Measurements from ENCODE around the gene GIT2.
A peak's percentile ranks its signal among the peaks of the same experiment; 100 is the strongest.
"Not testable (repeated sequence)": the region's sequence is repeated elsewhere in the genome, so short reads cannot be mapped to it uniquely, and the experiment has no call there.

Gene GIT2

DNA sequence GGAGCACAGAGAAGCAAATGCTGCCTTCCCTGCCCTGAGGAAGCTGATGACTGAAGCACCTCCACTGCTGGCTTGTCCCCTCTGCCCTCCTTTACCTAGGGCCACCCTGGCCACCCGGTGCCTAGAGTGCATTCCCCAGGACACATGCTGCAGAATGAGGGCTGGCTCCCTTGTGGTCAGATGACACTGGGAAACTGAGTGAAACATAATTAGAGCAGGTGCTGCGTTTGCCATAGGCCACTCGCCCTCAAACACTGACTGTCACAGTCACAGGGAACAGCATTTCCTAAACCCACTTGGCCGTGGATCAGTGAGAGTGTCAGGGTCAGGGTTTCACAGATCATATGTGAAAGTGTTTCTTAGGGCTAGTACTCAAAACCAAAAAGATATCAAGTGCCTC is 80.1 kb downstream of the GIT2 start:
- DNase-seq, result no peak

DNA sequence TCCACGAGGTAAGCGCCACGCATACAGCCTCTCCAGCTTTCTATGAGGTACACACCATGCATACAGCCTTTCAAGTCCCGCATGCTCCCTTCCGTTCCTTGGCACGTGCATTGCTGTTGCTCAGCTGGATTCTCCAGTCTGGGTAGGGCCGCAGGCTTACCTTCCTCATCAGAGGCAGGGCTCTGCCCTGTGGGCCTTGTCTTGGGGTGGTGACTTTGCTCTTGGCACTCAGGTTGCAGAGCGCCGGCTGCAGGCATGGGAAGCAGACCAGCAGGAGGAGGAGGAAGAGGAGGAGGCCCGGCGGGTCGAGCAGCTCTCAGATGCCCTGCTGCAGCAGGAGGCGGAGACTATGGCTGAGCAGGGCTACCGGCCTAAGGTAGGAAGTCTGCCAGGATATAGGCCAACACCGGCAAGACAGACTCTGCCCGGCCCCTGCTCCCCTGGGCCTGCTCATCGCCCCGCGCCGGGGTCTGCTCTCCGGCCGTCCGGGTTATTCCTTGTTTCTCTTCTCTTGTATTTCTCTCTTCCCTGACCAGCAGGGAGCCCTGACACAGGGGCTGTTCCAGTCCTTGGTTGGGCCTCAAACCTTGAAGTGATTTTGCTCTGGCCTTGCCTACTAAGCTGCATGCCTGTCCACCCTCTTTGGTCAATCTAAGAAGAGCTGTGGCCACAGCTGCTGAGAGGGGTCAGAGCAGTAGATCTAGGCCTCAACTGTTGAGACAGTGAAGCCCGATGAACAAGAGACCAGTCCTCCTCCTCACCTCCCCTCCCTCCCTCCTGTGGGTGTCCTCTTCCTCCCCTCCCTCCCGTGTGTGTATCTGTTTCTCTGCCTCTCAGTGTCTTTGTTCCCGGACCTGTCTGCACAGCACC is 80.8 kb downstream of the GIT2 start:
- DNase-seq, result no peak

- DNase-seq, result no peak
These were observed 81.7 kb downstream of the GIT2 start for GRCh38 chr12:109914461-109914860.

- no peak for DNase-seq
These were observed 83.3 kb downstream of the GIT2 start for GRCh38 chr12:109912855-109913321.

DNA sequence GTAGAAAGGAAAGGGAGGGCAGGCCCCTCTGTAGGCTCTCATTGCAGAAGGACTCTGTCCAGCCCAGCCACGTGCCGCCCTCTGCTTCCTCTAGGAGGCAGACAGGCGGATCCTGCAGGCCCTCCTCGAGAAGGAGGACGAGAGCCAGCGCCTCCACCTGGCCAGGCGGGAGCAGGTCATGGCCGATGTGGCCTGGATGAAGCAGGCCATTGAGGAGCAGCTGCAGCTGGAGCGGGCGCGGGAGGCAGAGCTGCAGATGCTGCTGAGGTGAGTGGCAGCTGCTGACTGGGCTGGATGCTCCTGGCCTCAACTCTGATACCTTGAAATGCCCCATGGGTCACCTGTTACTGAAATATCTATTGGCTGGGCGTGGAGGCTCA is 85.2 kb downstream of the GIT2 start:
- no peak for DNase-seq

DNA sequence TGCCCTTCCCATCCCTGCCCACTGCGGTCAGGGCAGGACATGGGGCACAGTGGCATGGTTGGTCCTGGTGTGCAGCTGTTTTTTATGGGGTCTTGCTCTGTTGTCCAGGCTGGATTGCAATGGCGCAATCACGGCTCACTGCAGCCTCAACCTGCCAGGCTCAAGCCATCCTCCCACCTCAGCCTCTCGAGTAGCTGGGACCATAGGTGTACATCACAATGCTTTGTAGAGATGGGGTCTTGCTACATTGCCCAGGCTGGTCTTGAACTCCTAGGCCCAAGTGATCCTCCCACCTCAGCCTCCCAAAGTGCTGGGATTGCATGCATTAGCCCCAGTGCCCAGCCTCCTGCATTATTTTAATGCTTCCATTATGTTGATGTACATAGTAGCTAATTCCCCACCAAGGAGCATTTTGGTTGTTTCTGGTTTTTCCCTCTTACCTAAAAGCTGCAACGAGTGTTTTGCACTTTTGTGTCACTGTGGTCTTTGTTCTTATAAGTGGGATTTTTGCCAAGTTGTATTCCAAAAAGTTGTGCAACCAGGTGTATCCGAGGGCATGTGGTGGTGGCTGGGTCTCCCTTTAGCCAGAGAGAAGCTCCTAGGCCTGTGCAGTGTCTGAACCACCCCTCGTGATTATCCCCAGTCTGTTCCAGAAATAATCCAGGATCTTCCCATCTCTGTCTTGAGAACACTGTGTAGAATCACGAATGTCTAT is 85.8 kb downstream of the GIT2 start:
- DNase-seq, result no peak

DNA sequence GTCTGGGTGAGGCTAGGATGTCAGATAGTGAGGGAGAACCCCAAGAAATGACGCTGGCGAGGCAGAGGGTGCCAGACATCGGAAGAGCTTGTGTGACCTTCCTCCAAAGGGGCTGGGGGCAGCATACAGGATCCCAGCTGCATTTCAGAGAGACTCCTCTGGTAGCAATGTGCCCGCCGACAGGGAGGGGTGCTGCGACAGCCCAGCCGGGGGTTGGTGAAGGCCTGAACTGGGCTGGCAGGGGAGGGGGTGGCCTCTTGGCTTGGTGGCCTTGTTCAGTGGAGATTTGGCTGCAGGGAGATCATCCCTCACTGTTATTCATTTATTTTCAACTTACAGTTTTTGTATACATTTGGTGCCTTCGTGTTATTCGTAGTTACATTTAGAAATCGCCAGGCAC is 90.9 kb downstream of the GIT2 start:
- no peak for DNase-seq

- DNase-seq, result no peak
These were observed 93.2 kb downstream of the GIT2 start for GRCh38 chr12:109902891-109903418.

DNA sequence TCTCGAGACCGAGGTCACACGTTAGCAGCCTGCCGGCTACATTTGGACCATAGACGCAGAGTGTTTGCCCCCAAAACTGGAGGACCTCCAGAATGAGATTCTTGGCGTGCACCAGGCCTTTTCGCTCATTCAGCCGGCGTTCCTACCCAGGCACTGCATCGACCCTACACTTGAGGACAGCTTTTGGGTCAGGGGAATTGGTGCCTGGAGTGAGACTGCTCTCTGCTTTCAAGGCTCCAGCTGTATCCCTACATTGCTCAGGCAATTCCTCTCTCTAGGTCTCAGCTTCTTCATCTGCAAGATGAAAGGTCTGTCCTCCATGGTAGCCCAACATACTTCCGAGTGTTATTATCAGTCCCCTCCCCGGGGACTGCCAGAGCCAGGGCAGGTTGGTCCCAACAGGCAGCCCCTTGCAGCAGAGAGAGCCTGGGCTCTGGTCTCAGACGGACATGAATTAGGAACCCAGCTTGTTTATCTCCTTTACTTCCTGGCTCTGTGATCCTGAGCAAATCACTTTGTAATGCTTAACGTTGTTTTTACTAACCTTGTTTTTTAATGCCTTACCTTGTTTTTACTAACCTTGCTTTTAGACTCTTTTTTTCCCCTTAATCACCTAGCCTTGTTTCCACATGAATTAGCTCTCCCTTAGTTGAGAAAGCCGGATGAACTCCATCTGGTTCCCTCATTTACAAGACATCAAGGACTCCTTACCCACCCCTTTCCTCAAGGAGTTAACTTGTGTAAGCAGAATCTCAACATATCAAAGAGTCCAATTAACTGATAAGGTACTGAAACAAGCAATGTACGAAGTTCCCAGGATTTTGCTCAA is 95.2 kb downstream of the GIT2 start:
- DNase-seq, result peak; percentile 47

DNA sequence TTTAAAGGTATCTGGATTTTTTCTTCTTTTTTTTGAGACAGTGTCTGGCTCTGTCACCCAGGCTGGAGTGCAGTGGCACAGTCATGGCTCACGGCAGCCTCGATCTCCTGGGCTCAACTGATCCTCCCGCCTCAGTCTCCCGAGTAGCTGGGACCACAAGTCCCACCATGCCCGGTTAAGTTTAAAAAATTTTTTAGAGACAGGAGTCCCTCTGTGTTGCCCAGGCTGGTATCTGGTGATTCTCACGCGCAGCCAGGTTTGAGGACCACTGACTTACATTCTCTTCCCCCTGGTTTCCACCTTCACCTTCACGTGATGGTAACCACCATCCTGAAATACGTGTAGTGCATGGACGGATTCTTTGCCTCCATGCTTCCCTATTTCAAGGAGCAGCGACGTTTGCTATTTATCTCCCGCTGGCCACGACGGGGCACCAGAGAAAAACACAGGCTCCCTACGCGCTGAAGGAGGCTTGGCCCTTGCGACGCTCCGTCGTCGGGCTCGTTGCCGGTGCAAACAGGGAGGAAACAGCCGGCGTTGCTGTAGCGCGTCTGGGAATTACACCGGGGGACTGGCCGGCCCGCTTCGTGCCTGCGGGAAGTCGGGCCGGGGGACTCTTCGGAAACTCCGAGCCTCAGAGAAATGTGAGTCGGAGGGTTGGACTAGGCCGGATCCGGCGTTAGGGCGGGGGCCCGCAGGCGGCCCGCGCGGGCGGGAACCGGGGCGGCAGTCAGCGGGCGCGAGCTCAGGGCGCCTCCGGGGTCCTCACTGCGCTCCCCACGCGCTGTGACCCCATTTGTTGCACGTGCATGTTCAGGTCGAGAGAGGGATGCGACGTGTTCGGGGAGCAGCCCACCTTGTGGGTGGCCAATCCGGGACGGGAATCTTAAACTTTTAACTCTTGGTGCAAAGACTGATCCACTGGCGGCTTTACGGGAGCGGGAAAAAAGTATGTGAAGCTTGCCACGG is 96.1 kb downstream of the GIT2 start, which contains the start of gene TCHP:
Gene TCHP, plus strand, starts transcription at position 492 of the 969 bp plus-strand sequence. CDS start 2,753 bp downstream, outside the sequence.
- DNase-seq, result peak; percentile 87

DNA sequence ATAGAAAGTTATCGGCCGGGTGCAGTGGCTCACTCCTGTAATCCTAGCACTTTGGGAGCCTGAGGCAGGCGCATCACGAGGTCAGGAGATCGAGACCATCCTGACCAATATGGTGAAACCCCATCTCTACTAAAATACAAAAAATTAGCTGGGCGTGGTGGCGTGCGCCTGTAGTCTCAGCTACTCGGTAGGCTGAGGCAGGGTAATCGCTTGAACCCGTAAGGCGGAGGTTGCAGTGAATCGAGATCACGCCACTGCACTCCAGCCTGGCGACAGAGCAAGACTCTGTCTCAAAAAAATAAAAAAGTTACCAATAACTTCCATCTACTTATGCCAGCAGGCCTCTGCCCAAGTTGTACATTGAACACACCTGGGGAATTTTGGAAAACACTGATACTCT is 96.8 kb downstream of the GIT2 start:
- DNase-seq, result not testable (repeated sequence)

- no peak for DNase-seq
These were observed 99.1 kb downstream of the GIT2 start for GRCh38 chr12:109897029-109897428.

- no peak for DNase-seq
These were observed 100.0 kb downstream of the GIT2 start for GRCh38 chr12:109896188-109896587.

DNA sequence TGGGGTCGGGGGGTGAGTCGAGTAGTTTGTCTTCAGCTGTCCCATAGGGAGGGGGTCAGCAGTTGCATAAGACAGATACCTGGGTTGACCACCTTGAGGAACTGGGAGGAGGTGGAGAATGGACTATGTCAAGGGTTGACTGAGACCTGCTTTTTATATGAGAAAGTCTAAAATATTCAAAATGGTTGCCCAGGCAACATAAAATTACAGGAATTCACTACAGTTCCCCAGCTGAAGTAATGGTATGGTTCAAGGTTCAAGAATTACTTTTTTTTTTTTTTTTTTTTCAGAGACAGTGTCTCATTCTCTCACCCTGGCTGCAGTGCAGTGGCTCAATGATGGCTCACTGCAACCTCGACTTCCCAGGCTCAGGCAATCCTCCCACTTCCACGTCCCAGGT is 101.2 kb downstream of the GIT2 start:
- no peak for DNase-seq

DNA sequence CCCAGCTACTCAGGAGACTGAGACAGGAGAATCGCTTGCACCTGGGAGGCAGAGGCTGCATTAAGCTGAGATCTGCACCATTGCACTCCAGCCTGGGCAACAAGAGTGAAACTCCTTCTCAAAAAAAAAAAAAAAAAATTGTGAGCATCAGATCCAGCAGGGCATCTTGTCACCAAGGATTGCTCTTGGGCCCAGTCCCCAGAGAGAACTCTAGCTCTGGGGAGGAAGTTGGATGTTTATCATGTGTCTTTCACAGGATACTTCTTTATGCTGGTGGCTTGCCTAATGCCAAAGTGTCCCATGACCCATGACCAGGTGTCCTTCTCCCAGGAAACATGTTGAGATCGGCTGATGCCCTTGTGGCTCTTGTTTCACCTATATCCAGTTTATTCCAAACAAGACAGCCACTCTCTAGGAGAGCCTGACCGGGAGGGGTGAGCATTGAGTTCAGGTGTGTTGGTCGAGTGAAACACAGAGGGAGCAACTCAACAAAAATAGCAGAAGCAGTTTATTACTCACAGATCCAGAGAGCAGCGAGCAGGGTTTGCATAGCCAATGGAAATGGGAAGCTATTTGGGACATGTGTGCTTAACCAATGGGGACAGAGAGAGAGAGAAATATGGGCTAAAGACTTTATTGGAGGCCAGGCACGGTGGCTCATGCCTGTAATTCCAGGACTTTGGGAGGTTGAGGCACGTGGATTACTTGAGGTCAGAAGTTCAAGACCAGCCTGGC is 102.7 kb downstream of the GIT2 start:
- no peak for DNase-seq

DNA sequence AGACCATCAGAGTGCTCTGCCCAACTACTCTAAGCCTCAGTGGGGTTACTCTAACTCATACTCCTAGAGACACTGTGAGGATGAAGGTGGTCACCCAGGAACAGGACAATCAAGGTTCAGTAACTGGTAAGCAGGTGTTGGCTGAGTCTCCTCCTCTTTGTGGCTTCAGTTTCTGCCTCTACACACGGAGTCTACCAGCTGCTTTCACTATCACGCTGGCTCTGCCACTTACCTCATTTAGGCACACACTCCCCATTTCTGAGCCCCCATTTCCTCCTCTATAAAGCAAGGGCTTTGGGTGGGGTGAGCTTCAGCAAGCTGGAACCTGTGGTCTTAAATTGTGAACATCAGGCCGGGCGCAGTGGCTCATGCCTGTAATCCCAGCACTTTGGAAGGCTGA is 103.4 kb downstream of the GIT2 start:
- DNase-seq, result no peak

- DNase-seq, result no peak
These were observed 103.9 kb downstream of the GIT2 start for GRCh38 chr12:109892165-109892715.

GRCh38 chr12:109891731-109892130 is 104.4 kb downstream of the GIT2 start:
- DNase-seq, result not testable (repeated sequence)

GRCh38 chr12:109890620-109891170 is 105.5 kb downstream of the GIT2 start:
- no peak for DNase-seq
